SK-N-SH treated with all-trans-retinoic acid at 6 μM for 48 hours (cell line): ENCODE measurements around the gene FATE1.

Source experiments
- ARNTL ChIP-seq: fragments of 450-650 bp; formaldehyde crosslinking; IDR thresholded peaks from 2 replicates; pipeline ENCODE4 v1.5.0; 2020; ENCODE audit warnings: low read depth, mild to moderate bottlenecking, moderate library complexity, borderline replicate concordance
- CSDC2 ChIP-seq: fragments of 250-450 bp; sonication (Bioruptor Pico); IDR thresholded peaks from 2 replicates; pipeline ENCODE4 v1.5.0; 2020; ENCODE audit warnings: mild to moderate bottlenecking, moderate library complexity
- GLIS3 ChIP-seq: fragments of 250-450 bp; sonication (Bioruptor Pico); IDR thresholded peaks from 2 replicates; pipeline ENCODE4 v1.5.0; 2020; ENCODE audit warnings: mild to moderate bottlenecking, moderate library complexity
- RARB ChIP-seq: fragments of 250-450 bp; sonication (Bioruptor Pico); IDR thresholded peaks from 2 replicates; pipeline ENCODE4 v1.8.0; 2021; ENCODE audit warnings: mild to moderate bottlenecking, moderate library complexity
- TOX ChIP-seq: fragments of 250-450 bp; sonication (Bioruptor Pico); IDR thresholded peaks from 2 replicates; pipeline ENCODE4 v1.8.0; 2021; ENCODE audit warnings: mild to moderate bottlenecking, moderate library complexity, borderline replicate concordance
- ZFP3 ChIP-seq: fragments of 250-450 bp; sonication (Bioruptor Pico); IDR thresholded peaks from 2 replicates; pipeline ENCODE4 v1.5.0; 2020; ENCODE audit warnings: mild to moderate bottlenecking, moderate library complexity
- ZNF565 ChIP-seq: fragments of 450-650 bp; formaldehyde crosslinking; conservative IDR thresholded peaks from 2 replicates; pipeline ENCODE4 v1.5.0; 2020; ENCODE audit warnings: low read depth, mild to moderate bottlenecking, moderate library complexity
- ZNF70 ChIP-seq: fragments of 450-650 bp; formaldehyde crosslinking; IDR thresholded peaks from 2 replicates; pipeline ENCODE4 v1.5.0; 2020; ENCODE audit warnings: mild to moderate bottlenecking, moderate library complexity
- ZNF8 ChIP-seq: fragments of 450-650 bp; formaldehyde crosslinking; IDR thresholded peaks from 2 replicates; pipeline ENCODE4 v1.5.0; 2020; ENCODE audit warnings: mild to moderate bottlenecking, moderate library complexity
- TF ChIP-seq, protein P1 (sequence below): fragments of 250-450 bp; sonication (Bioruptor Pico); IDR thresholded peaks from 2 replicates; pipeline ENCODE4 v1.5.1; 2021; ENCODE audit warnings: mild to moderate bottlenecking, moderate library complexity

DNA sequence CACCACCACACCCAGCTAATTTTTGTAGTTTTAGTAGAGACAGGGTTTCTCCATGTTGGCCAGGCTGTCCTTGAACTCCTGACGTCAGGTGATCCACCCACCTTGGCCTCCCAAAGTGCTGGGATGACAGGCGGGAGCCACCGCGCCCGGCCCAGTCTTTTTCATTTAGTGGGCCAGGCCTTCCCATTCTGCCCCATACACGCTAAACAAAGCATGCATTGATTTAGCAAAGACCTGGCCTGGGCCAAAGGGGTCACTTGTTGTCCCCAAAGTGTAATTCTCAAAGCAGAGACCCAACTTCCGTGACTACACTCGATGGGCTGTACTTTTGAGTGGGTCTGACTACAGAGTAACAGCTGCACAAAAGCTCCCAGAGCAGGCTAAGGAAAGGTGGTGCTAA is 47.9 kb downstream of the FATE1 start:
- TF ChIP-seq GLIS3 (CRISPR knock-in tag), result no peak
- no peak for TF ChIP-seq CSDC2 (CRISPR knock-in tag)
- no peak for TF ChIP-seq ARNTL
- no peak for TF ChIP-seq TOX (CRISPR knock-in tag)
- TF ChIP-seq, protein P1, sequence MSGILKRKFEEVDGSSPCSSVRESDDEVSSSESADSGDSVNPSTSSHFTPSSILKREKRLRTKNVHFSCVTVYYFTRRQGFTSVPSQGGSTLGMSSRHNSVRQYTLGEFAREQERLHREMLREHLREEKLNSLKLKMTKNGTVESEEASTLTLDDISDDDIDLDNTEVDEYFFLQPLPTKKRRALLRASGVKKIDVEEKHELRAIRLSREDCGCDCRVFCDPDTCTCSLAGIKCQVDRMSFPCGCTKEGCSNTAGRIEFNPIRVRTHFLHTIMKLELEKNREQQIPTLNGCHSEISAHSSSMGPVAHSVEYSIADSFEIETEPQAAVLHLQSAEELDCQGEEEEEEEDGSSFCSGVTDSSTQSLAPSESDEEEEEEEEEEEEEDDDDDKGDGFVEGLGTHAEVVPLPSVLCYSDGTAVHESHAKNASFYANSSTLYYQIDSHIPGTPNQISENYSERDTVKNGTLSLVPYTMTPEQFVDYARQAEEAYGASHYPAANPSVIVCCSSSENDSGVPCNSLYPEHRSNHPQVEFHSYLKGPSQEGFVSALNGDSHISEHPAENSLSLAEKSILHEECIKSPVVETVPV, result no peak
- TF ChIP-seq RARB (CRISPR knock-in tag), result no peak
- no peak for TF ChIP-seq ZNF8 (CRISPR knock-in tag)
- no peak for TF ChIP-seq ZNF565 (CRISPR knock-in tag)
- no peak for TF ChIP-seq ZNF70 (CRISPR knock-in tag)
- no peak for TF ChIP-seq ZFP3 (CRISPR knock-in tag)
